Suprapubic skin (tissue), 4 donors: ENCODE measurements around the gene ADARB1.

Experiments used
- CTCF ChIP-seq, 2 donors: fragments of 200-600 bp in 1 of 2; fragments of 450-650 bp in 1 of 2; sonication (generic) in 1 of 2; IDR thresholded peaks; one replicate each; pipeline ENCODE4 v1.5.1; 2016 to 2019; ENCODE audit warnings: antibody characterized with exemption in 2 of 2, mild to moderate bottlenecking in 1 of 2, moderate library complexity in 1 of 2
- EP300 ChIP-seq: sonication (generic); formaldehyde crosslinking; IDR thresholded peaks from one replicate; pipeline ENCODE4 v1.6.1; 2017; ENCODE audit warnings: antibody characterized with exemption
- POLR2A ChIP-seq, 2 donors: fragments of 450-650 bp; IDR thresholded peaks; one replicate each; pipeline ENCODE4 v1.6.1; 2017; ENCODE audit warnings: antibody characterized with exemption in 2 of 2, mild to moderate bottlenecking in 2 of 2, moderate library complexity in 2 of 2
- POLR2AphosphoS5 ChIP-seq, 3 donors: sonication (generic); formaldehyde crosslinking; IDR thresholded peaks; one replicate each; pipeline ENCODE4 v1.6.1; 2017; ENCODE audit warnings: antibody characterized with exemption in 3 of 3

- TF ChIP-seq POLR2A (IDR thresholded peaks at IDR 0.05) (no peak), CTCF (IDR thresholded peaks at IDR 0.05) (no peak), POLR2AphosphoS5 (IDR thresholded peaks at IDR 0.05) (no peak), EP300 (no peak)
These were observed 196.0 kb downstream of the ADARB1 start for GRCh38 chr21:45270306-45270821.
